ENCODE data around the gene KPTN.

DNA sequence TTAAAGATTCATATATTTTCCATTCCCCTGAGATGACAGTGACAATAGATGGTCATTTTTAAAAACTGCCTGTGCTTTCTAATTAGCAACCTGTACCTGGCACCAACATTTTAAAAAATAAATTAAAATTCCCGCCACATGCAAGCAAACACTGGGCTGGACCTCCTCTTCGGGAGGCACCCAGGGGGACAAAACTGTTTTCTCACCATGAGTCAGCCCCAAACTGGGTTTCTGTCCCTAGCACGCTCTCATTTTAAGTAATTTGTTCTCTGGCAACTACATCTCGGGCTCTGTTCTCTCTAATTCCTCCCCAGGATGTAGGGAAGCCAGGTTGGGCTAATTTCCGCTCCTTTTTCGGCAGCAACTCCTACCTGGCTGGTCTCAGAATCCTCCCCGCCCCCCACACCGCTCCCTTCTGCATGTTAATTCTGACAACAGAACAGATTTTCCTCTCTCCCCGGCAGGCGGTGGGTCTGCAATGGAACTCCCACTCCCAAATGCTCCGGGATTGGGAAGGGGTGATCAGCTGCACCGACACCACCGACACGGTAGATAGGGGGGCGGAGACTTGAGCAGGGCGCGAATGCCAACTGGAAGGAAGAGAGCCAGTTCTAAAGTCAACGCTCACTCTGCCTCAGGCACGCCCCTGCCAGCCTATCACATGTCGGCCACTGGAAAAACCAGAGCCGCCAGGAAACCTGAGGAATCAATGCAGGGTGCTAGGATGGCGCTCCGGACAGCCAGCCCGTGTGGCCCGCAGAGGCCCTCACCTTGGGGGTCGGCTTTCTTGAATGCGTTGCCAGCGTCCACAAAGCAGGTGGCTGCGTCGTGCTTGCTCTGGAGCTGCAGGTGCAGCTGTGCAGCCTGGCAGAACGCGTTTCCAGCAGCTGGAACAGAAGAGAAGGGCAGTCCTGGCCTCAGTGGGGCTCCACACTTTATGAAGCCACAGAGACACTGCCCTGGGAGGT lies 16.1 kb upstream of the KPTN start:
- TF ChIP-seq MXI1 (IDR thresholded peaks at IDR 0.05; ENCODE audit: borderline replicate concordance, low read depth, low read length) (no peak), CHD2 (IDR thresholded peaks at IDR 0.05; ENCODE audit: low read depth, low read length) (no peak)
